Kidney glomerular epithelial cell (primary cell): Measurements from ENCODE around the gene NCOA5.
A peak's percentile ranks its signal among the peaks of the same experiment; 100 is the strongest.

Source experiments
- DNase-seq: peaks from one replicate; lab custom pipeline; 2025; lab: John Stamatoyannopoulos, UW

The NCOA5 gene

GRCh38 chr20:46062151-46062550, 27.6 kb downstream of the NCOA5 start:
- DNase-seq, result no peak

GRCh38 chr20:46060975-46061374, 28.8 kb downstream of the NCOA5 start:
- no peak for DNase-seq

- no peak for DNase-seq
Measured at GRCh38 chr20:46060301-46060881, 29.4 kb downstream of the NCOA5 start.

GRCh38 chr20:46058599-46059281, 31.0 kb downstream of the NCOA5 start:
- DNase-seq, result no peak

- no peak for DNase-seq
Measured at GRCh38 chr20:46057856-46058598, 31.7 kb downstream of the NCOA5 start.

- DNase-seq, result peak; percentile 7
Measured at GRCh38 chr20:46056970-46057855, 32.5 kb downstream of the NCOA5 start.

GRCh38 chr20:46056027-46056833, 33.5 kb downstream of the NCOA5 start:
- no peak for DNase-seq

- no peak for DNase-seq
Measured at GRCh38 chr20:46055269-46055668, 34.5 kb downstream of the NCOA5 start.

GRCh38 chr20:46054606-46055005, 35.2 kb downstream of the NCOA5 start:
- no peak for DNase-seq

GRCh38 chr20:46053416-46053815, 36.3 kb downstream of the NCOA5 start:
- no peak for DNase-seq

GRCh38 chr20:46051556-46052308, 38.0 kb downstream of the NCOA5 start:
- DNase-seq, result no peak

- no peak for DNase-seq
Measured at GRCh38 chr20:46050885-46051284, 38.9 kb downstream of the NCOA5 start.

GRCh38 chr20:46050444-46050843, 39.3 kb downstream of the NCOA5 start:
- no peak for DNase-seq

- DNase-seq, result no peak
Measured at GRCh38 chr20:46049815-46050214, 39.9 kb downstream of the NCOA5 start.

- DNase-seq, result no peak
Measured at GRCh38 chr20:46049190-46049589, 40.6 kb downstream of the NCOA5 start.

GRCh38 chr20:46047821-46048220, 41.9 kb downstream of the NCOA5 start:
- DNase-seq, result no peak

- DNase-seq, result no peak
Measured at GRCh38 chr20:46046588-46047310, 43.0 kb downstream of the NCOA5 start.

- DNase-seq, result no peak
Measured at GRCh38 chr20:46044896-46045295, 44.9 kb downstream of the NCOA5 start.

GRCh38 chr20:46043556-46043955, 46.2 kb downstream of the NCOA5 start:
- no peak for DNase-seq
